ENCODE measurements around the gene HDAC10. TPM values are rescaled to one million over a fixed set of nuclear protein-coding genes. Genes with fewer than 3 reads are reported as not detected.

The HDAC10 gene
- total RNA-seq, 5 donors from 2014 or later (not counting 1 experiment from before 2014, with no cell fraction given), result 101 to 152 (median 128) TPM

- no peak for DNase-seq
- no peak for ATAC-seq (replicated peaks in 1 of 4)
- ChIA-PET CTCF (no interaction called here), POLR2A (no interaction called here)
- H3K4me1 ChIP-seq (ENCODE audit: control insufficient read depth in 1 of 2, extremely low read depth in 1 of 2, insufficient read depth in 2 of 2, low read length in 2 of 2), result peaks cover 0 to 18% of the 10 kb centered on the region in 2 experiments
- H3K4me3 ChIP-seq (ENCODE audit: control insufficient read depth in 1 of 2, extremely low read depth in 1 of 2, low read length in 1 of 2), result no peak overlapping the region
- peaks cover 14 to 25% of the 10 kb centered on the region in 2 donors for H3K27me3 Mint-ChIP-seq
- no peak overlapping the region for H3K4me3 Mint-ChIP-seq
- H3K27ac ChIP-seq (ENCODE audit: low read length), result no peak overlapping the region
- H3K9me3 Mint-ChIP-seq, result no peaks in the 10 kb centered on the region
- H3K4me1 Mint-ChIP-seq, result peaks cover 6 to 7% (median 7%) of the 10 kb centered on the region in 3 donors
- H3K36me3 ChIP-seq (ENCODE audit: control insufficient read depth in 2 of 2, extremely low read depth in 1 of 2, insufficient read depth in 1 of 2, low read length in 1 of 2), result no peaks in the 10 kb centered on the region
- no peaks in the 10 kb centered on the region for H3K36me3 Mint-ChIP-seq
- no peak overlapping the region for H3K27ac Mint-ChIP-seq
- WGBS (ENCODE audit: insufficient coverage), result 82% methylated on average over 29 of the region's 31 CpGs
- H3K27me3 ChIP-seq (replicated peaks in 1 of 2; ENCODE audit: control insufficient read depth in 2 of 2, extremely low read depth in 1 of 2, insufficient read depth in 2 of 2, low read length in 1 of 2), result peaks cover 0 to 41% of the 10 kb centered on the region in 2 experiments
- H3K9me3 ChIP-seq, result no peaks in the 10 kb centered on the region
These were observed 6.6 kb upstream of the HDAC10 start for GRCh38 chr22:50257451-50258360.

- Histone ChIP-seq H3K4me3 (ENCODE audit: control insufficient read depth in 1 of 2, extremely low read depth in 1 of 2, low read length in 1 of 2) (no peak overlapping the region), H3K4me1 (ENCODE audit: control insufficient read depth in 1 of 2, extremely low read depth in 1 of 2, insufficient read depth in 2 of 2, low read length in 2 of 2) (peaks cover 0 to 15% of the 10 kb centered on the region in 2 experiments), H3K9me3 (no peaks in the 10 kb centered on the region), H3K36me3 (ENCODE audit: control insufficient read depth in 2 of 2, extremely low read depth in 1 of 2, insufficient read depth in 1 of 2, low read length in 1 of 2) (no peaks in the 10 kb centered on the region), H3K27ac (ENCODE audit: low read length) (no peak overlapping the region), H3K27me3 (replicated peaks in 1 of 2; ENCODE audit: control insufficient read depth in 2 of 2, extremely low read depth in 1 of 2, insufficient read depth in 2 of 2, low read length in 1 of 2) (peaks cover 0 to 35% of the 10 kb centered on the region in 2 experiments)
- 89% methylated on average over 15 of the region's 16 CpGs for WGBS (ENCODE audit: insufficient coverage)
- Mint-ChIP-seq H3K4me1 (peaks cover under 1 to 3% (median 2%) of the 10 kb centered on the region in 3 donors), H3K4me3 (no peak overlapping the region), H3K36me3 (no peaks in the 10 kb centered on the region), H3K27ac (no peak overlapping the region), H3K9me3 (no peaks in the 10 kb centered on the region), H3K27me3 (peaks cover 9 to 18% of the 10 kb centered on the region in 2 donors)
- CTCF ChIA-PET, result no interaction called here
- POLR2A ChIA-PET, result no interaction called here
- DNase-seq (no peak), ATAC-seq (replicated peaks in 1 of 4) (no peak)
These were observed 6.0 kb upstream of the HDAC10 start for GRCh38 chr22:50257041-50257440.

GRCh38 chr22:50256258-50256862 is 5.3 kb upstream of the HDAC10 start:
- POLR2A ChIA-PET, result no interaction called here
- Histone ChIP-seq H3K4me1 (ENCODE audit: control insufficient read depth in 1 of 2, extremely low read depth in 1 of 2, insufficient read depth in 2 of 2, low read length in 2 of 2) (peaks cover 0 to 18% of the 10 kb centered on the region in 2 experiments), H3K36me3 (ENCODE audit: control insufficient read depth in 2 of 2, extremely low read depth in 1 of 2, insufficient read depth in 1 of 2, low read length in 1 of 2) (no peaks in the 10 kb centered on the region), H3K27me3 (replicated peaks in 1 of 2; ENCODE audit: control insufficient read depth in 2 of 2, extremely low read depth in 1 of 2, insufficient read depth in 2 of 2, low read length in 1 of 2) (peaks cover 0 to 32% of the 10 kb centered on the region in 2 experiments), H3K27ac (ENCODE audit: low read length) (no peak overlapping the region), H3K4me3 (ENCODE audit: control insufficient read depth in 1 of 2, extremely low read depth in 1 of 2, low read length in 1 of 2) (no peak overlapping the region), H3K9me3 (no peaks in the 10 kb centered on the region)
- CTCF ChIA-PET, result no interaction called here
- H3K9me3 Mint-ChIP-seq, result no peaks in the 10 kb centered on the region
- WGBS (ENCODE audit: insufficient coverage), result 85% methylated on average over 12 of the region's 12 CpGs
- ATAC-seq (replicated peaks in 1 of 4) (no peak), DNase-seq (no peak)
- no peak overlapping the region for H3K27ac Mint-ChIP-seq
- H3K4me3 Mint-ChIP-seq, result no peak overlapping the region
- no peaks in the 10 kb centered on the region for H3K36me3 Mint-ChIP-seq
- H3K27me3 Mint-ChIP-seq, result peaks cover 7 to 17% of the 10 kb centered on the region in 2 donors
- H3K4me1 Mint-ChIP-seq, result peaks cover 0 to 2% (median 2%) of the 10 kb centered on the region in 3 donors

GRCh38 chr22:50255607-50256006 is 4.5 kb upstream of the HDAC10 start:
- no peak overlapping the region for H3K27ac Mint-ChIP-seq
- Histone ChIP-seq H3K27ac (ENCODE audit: low read length) (no peak overlapping the region), H3K27me3 (replicated peaks in 1 of 2; ENCODE audit: control insufficient read depth in 2 of 2, extremely low read depth in 1 of 2, insufficient read depth in 2 of 2, low read length in 1 of 2) (peaks cover 0 to 29% of the 10 kb centered on the region in 2 experiments), H3K36me3 (ENCODE audit: control insufficient read depth in 2 of 2, extremely low read depth in 1 of 2, insufficient read depth in 1 of 2, low read length in 1 of 2) (no peaks in the 10 kb centered on the region), H3K4me3 (ENCODE audit: control insufficient read depth in 1 of 2, extremely low read depth in 1 of 2, low read length in 1 of 2) (no peak overlapping the region), H3K4me1 (ENCODE audit: control insufficient read depth in 1 of 2, extremely low read depth in 1 of 2, insufficient read depth in 2 of 2, low read length in 2 of 2) (peaks cover 0 to 16% of the 10 kb centered on the region in 2 experiments), H3K9me3 (no peaks in the 10 kb centered on the region)
- WGBS (ENCODE audit: insufficient coverage), result 85% methylated on average over 16 of the region's 17 CpGs
- H3K36me3 Mint-ChIP-seq, result no peaks in the 10 kb centered on the region
- CTCF ChIA-PET, result no interaction called here
- no peaks in the 10 kb centered on the region for H3K9me3 Mint-ChIP-seq
- peaks cover 7 to 17% of the 10 kb centered on the region in 2 donors for H3K27me3 Mint-ChIP-seq
- H3K4me3 Mint-ChIP-seq, result no peak overlapping the region
- DNase-seq (no peak), ATAC-seq (replicated peaks in 1 of 4) (no peak)
- peaks cover 0 to 4% (median 4%) of the 10 kb centered on the region in 3 donors for H3K4me1 Mint-ChIP-seq
- POLR2A ChIA-PET, result no interaction called here

- peaks cover 0 to 24% of the 10 kb centered on the region in 2 experiments for H3K27me3 ChIP-seq (replicated peaks in 1 of 2; ENCODE audit: control insufficient read depth in 2 of 2, extremely low read depth in 1 of 2, insufficient read depth in 2 of 2, low read length in 1 of 2)
- Mint-ChIP-seq H3K27me3 (peaks cover 7 to 17% of the 10 kb centered on the region in 2 donors), H3K9me3 (no peaks in the 10 kb centered on the region), H3K4me3 (no peak overlapping the region), H3K36me3 (no peaks in the 10 kb centered on the region), H3K4me1 (peaks cover 3 to 8% (median 7%) of the 10 kb centered on the region in 3 donors), H3K27ac (no peak overlapping the region)
- ChIA-PET POLR2A (no interaction called here), CTCF (no interaction called here)
- H3K27ac ChIP-seq (ENCODE audit: low read length), result no peak overlapping the region
- H3K36me3 ChIP-seq (ENCODE audit: control insufficient read depth in 2 of 2, extremely low read depth in 1 of 2, insufficient read depth in 1 of 2, low read length in 1 of 2), result no peaks in the 10 kb centered on the region
- no peak overlapping the region for H3K4me3 ChIP-seq (ENCODE audit: control insufficient read depth in 1 of 2, extremely low read depth in 1 of 2, low read length in 1 of 2)
- peaks cover 4 to 18% of the 10 kb centered on the region in 2 experiments for H3K4me1 ChIP-seq (ENCODE audit: control insufficient read depth in 1 of 2, extremely low read depth in 1 of 2, insufficient read depth in 2 of 2, low read length in 2 of 2)
- ATAC-seq (replicated peaks in 1 of 4) (no peak), DNase-seq (no peak)
- 88% methylated on average over 17 of the region's 19 CpGs for WGBS (ENCODE audit: insufficient coverage)
- H3K9me3 ChIP-seq, result no peaks in the 10 kb centered on the region
These were observed 4.0 kb upstream of the HDAC10 start for GRCh38 chr22:50255099-50255498.

- H3K27me3 ChIP-seq (replicated peaks in 1 of 2; ENCODE audit: control insufficient read depth in 2 of 2, extremely low read depth in 1 of 2, insufficient read depth in 2 of 2, low read length in 1 of 2), result peaks cover 0 to 16% of the 10 kb centered on the region in 2 experiments
- 80% methylated on average over 3 of the region's 8 CpGs for WGBS (ENCODE audit: insufficient coverage)
- ChIA-PET CTCF (no interaction called here), POLR2A (no interaction called here)
- H3K27ac ChIP-seq (ENCODE audit: low read length), result no peak overlapping the region
- Mint-ChIP-seq H3K27ac (no peak overlapping the region), H3K36me3 (no peaks in the 10 kb centered on the region), H3K4me1 (peaks cover 6 to 13% (median 12%) of the 10 kb centered on the region in 3 donors), H3K27me3 (peaks cover 5 to 11% of the 10 kb centered on the region in 2 donors), H3K4me3 (no peak overlapping the region), H3K9me3 (no peaks in the 10 kb centered on the region)
- no peak for ATAC-seq (replicated peaks in 1 of 4)
- DNase-seq, result no peak
- H3K36me3 ChIP-seq (ENCODE audit: control insufficient read depth in 2 of 2, extremely low read depth in 1 of 2, insufficient read depth in 1 of 2, low read length in 1 of 2), result peaks cover 0 to 5% of the 10 kb centered on the region in 2 donors
- H3K4me1 ChIP-seq (ENCODE audit: control insufficient read depth in 1 of 2, extremely low read depth in 1 of 2, insufficient read depth in 2 of 2, low read length in 2 of 2), result peaks cover 5 to 29% of the 10 kb centered on the region in 2 experiments
- H3K9me3 ChIP-seq, result no peaks in the 10 kb centered on the region
- no peak overlapping the region for H3K4me3 ChIP-seq (ENCODE audit: control insufficient read depth in 1 of 2, extremely low read depth in 1 of 2, low read length in 1 of 2)
These were observed 2.9 kb upstream of the HDAC10 start for GRCh38 chr22:50253941-50254340.
